HL-60 (cell line): ENCODE data around the gene CALHM6.

Experiments
- DNase-seq, 2 experiments: peaks; one replicate each; pipeline ENCODE4 v3.0.0-alpha.2; 2010 to 2020; ENCODE audit warnings: low read depth in 1 of 2, low spot score in 1 of 2
- H3K27ac ChIP-seq: fragments of 250-450 bp; sonication (Bioruptor Pico); replicated peaks from 2 replicates; pipeline ENCODE4 v1.5.1; 2020; ENCODE audit warnings: mild to moderate bottlenecking, moderate library complexity
- H3K27me3 ChIP-seq: fragments of 250-450 bp; sonication (Bioruptor Pico); 2 replicates; pipeline ENCODE4 v1.5.1; 2021; ENCODE audit warnings: mild to moderate bottlenecking, moderate library complexity; ENCODE audit not compliant: insufficient read depth, poor library complexity, severe bottlenecking
- H3K4me3 ChIP-seq: replicated peaks from 2 replicates; pipeline ENCODE4 v1.5.1; 2011; ENCODE audit warnings: mild to moderate bottlenecking, control low read depth, low read length; ENCODE audit not compliant: insufficient read depth
- GABPA ChIP-seq: IDR thresholded peaks from 2 replicates; pipeline ENCODE4 v1.6.1; 2012; ENCODE audit warnings: low read depth
- POLR2AphosphoS5 ChIP-seq: IDR thresholded peaks from 2 replicates; pipeline ENCODE4 v1.6.1; 2012; ENCODE audit warnings: low read depth
- REST ChIP-seq: IDR thresholded peaks from 2 replicates; pipeline ENCODE4 v1.6.1; 2012; ENCODE audit warnings: low read depth; ENCODE audit not compliant: insufficient replicate concordance
- SPI1 ChIP-seq: IDR thresholded peaks from 2 replicates; pipeline ENCODE4 v1.6.1; 2012; ENCODE audit warnings: low read depth, mild to moderate bottlenecking, borderline replicate concordance
- TF ChIP-seq, protein P1 (sequence below): IDR thresholded peaks from one replicate; pipeline ENCODE4 v1.5.1; 2011; ENCODE audit warnings: low read length, control low read depth, inconsistent platforms; ENCODE audit not compliant: insufficient read depth

Gene CALHM6

GRCh38 chr6:116422238-116422637 is 38.9 kb upstream of the CALHM6 start:
- DNase-seq: no peak
- no peak for TF ChIP-seq SPI1
- TF ChIP-seq, protein P1, sequence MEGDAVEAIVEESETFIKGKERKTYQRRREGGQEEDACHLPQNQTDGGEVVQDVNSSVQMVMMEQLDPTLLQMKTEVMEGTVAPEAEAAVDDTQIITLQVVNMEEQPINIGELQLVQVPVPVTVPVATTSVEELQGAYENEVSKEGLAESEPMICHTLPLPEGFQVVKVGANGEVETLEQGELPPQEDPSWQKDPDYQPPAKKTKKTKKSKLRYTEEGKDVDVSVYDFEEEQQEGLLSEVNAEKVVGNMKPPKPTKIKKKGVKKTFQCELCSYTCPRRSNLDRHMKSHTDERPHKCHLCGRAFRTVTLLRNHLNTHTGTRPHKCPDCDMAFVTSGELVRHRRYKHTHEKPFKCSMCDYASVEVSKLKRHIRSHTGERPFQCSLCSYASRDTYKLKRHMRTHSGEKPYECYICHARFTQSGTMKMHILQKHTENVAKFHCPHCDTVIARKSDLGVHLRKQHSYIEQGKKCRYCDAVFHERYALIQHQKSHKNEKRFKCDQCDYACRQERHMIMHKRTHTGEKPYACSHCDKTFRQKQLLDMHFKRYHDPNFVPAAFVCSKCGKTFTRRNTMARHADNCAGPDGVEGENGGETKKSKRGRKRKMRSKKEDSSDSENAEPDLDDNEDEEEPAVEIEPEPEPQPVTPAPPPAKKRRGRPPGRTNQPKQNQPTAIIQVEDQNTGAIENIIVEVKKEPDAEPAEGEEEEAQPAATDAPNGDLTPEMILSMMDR: no peak
- TF ChIP-seq REST: no peak
- TF ChIP-seq POLR2AphosphoS5: no peak
- TF ChIP-seq GABPA: no peak
- Histone ChIP-seq H3K27me3 (no peaks in the 10 kb centered on the region), H3K4me3 (no peak overlapping the region), H3K27ac (no peak overlapping the region)

GRCh38 chr6:116424001-116424400 is 37.2 kb upstream of the CALHM6 start:
- Histone ChIP-seq H3K27ac (no peak overlapping the region), H3K27me3 (no peaks in the 10 kb centered on the region), H3K4me3 (no peak overlapping the region)
- DNase-seq: no peak
- TF ChIP-seq, protein P1: no peak
- no peak for TF ChIP-seq GABPA
- no peak for TF ChIP-seq SPI1
- no peak for TF ChIP-seq REST
- TF ChIP-seq POLR2AphosphoS5: no peak

- no peak overlapping the region for H3K4me3 ChIP-seq
- no peaks in the 10 kb centered on the region for H3K27me3 ChIP-seq
- DNase-seq: no peak
- no peak overlapping the region for H3K27ac ChIP-seq
- TF ChIP-seq SPI1 (no peak), POLR2AphosphoS5 (no peak), GABPA (no peak), REST (no peak)
- TF ChIP-seq, protein P1: no peak
Observed at GRCh38 chr6:116426551-116426950, 34.6 kb upstream of the CALHM6 start.
